Measurements from ENCODE around the gene ARL5C.
"Not testable (repeated sequence)": the region's sequence is repeated elsewhere in the genome, so short reads cannot be mapped to it uniquely, and the experiment has no call there.

ARL5C gene

GRCh38 chr17:39141915-39142664 lies 23.9 kb downstream of the ARL5C start:
- no peak overlapping the region for H3K4me3 ChIP-seq (ENCODE audit: low read depth, low read length)

GRCh38 chr17:39141294-39141693 lies 24.7 kb downstream of the ARL5C start:
- no peak overlapping the region for H3K4me3 ChIP-seq (ENCODE audit: low read depth, low read length)

DNA sequence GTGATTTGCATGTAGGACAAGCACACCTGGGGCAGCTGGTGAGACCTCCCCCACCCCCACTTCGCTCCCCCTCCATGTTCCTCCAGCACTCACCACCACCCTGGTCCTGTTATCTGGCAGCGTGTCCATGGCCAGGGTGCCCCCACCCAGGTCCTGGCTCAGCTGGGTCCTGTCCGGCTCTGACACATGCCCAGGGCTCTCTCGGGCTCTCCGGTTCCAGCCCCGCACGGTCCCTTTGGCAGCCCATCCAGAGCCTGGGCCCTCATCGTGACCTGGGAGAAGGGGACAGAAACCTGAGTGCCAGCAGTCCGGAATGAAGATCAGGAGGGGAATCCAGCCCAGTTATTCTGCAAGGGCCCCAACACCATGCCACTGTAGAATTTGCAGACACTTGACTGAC lies 26.4 kb downstream of the ARL5C start:
- H3K4me3 ChIP-seq (ENCODE audit: low read depth, low read length) = no peak overlapping the region

DNA sequence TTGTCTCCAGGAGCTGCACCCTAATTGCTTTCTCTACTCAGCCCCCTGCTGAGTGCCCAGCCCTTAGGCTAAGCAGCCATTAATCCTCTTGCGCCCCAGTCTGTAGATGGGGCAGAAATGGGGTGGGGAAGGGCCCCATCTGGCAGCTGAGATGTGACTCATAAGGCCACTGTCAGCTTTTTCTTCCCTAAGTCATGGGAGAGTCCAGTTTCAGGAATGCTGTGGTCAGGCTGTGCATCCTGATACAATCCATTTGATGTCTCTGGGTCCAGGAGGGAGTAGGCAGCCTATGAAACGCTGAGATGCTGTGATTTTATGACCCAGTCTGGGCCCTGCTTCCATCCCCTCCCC lies 26.8 kb downstream of the ARL5C start:
- H3K4me3 ChIP-seq (ENCODE audit: low read depth, low read length) = no peak overlapping the region

DNA sequence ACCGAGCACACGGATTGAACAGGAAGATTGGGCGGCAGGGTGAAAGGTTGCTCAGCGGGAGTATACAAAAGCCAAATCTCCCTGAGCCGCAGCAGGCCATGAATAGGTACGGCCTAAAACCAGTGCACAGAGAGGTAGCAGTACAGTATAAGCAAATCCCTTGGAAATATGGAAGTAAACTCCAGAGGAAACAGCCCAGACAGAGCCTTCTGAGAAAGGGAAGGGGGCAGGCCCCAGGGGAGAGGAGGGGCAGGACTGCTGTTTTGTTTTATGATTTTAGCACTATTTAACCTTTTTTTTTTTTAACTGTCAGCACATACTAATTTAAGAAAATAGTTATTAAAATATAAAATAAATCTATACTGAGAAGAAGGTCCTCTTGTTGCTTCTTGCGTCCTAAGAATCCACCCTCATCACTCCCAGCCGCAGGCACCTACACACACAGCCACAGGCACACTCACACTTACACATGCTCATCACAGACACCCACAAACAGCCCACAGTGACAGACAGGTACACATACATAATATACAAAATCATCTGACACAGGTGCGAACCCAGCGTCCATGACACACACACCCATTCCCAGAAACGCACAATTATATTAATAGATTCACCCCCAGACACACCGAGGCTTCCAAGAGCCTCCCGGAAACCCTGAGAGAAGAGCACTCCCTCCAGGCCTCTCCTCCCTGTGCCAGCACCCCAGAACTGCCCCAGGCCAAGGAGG lies 27.4 kb downstream of the ARL5C start:
- H3K4me3 ChIP-seq (ENCODE audit: low read depth, low read length) = no peak overlapping the region

DNA sequence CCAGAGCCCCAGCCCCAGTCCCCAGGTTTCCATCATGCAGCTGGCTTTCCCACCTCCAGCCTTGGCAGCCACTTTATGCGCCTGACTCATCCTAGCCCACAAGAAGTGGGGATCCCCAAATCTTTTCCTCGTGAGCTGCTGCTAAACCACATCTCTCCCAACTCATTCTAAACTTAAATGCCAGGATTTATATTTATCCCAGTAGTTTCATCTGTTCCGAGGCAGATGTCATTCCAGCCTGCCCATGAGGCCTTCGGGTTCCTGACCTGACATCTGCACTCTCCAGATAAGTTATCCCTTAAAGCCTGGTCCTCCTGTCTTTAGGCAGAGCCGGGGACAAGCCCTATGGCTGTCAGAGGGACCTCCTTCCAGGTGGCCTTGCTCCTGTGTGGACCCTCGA lies 31.1 kb downstream of the ARL5C start:
- H3K4me3 ChIP-seq (ENCODE audit: low read depth, low read length) = no peak overlapping the region

DNA sequence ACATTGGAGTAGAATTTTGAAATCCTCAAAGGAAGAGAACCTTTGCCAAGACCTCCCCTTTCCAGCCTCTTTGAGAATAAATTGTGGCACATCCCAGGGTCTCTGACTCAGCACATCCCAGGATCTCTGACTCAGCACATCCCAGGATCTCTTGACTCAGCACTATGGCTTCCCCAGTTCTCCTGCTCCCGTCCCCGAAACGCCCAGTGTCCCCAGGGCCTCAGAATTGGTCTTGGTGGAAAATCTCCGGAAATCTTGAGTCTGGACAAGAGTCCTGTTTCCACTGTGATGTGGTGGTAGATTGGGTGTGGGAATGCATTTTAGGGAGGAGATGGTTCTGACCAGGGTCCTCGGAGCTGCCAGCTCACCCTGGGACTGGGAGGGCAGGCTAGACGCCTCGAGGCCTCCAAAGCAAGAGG lies 33.8 kb downstream of the ARL5C start:
- H3K4me3 ChIP-seq (ENCODE audit: low read depth, low read length) = no peak overlapping the region

- no peak overlapping the region for H3K4me3 ChIP-seq (ENCODE audit: low read depth, low read length)
Measured at GRCh38 chr17:39131616-39132015, 34.3 kb downstream of the ARL5C start.

DNA sequence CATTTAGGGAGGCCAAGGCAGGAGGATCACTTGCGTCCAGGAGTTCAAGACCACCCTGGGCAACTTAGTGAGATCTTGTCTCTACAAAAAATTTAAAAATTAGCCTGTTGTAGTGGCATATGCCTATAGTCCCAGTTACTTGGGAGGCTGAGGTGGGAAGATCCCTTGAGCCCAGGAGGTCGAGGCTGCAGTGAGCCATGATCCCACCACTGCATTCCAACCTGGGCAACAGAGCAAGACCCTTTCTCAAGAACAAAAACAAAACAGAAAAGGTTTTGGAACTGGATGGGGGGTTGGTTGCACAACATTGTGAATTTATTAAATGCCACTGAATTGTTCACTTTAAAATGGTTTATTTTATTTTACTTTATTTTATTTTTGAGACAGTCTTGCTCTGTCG lies 35.8 kb downstream of the ARL5C start:
- no peak overlapping the region for H3K4me3 ChIP-seq (ENCODE audit: low read depth, low read length)

DNA sequence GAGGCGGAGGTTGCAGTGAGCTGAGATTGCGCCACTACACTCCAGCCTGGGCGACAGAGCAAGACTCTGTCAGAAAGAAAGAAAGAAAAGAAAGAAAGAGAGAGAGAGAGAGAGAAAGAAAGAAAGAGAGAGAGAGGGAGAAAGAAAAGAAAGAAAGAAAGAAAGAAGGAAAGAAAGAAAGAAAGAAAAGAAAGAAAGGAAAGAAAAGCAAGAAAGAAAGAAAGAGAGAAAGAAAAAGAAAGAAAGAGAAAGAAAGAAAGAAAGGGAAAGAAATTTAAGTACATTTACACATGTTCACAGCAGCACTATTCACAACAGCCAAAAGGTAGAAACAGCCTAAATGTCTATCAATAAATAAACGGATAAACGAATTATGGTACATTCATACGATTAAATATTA lies 36.4 kb downstream of the ARL5C start:
- not testable (repeated sequence) for H3K4me3 ChIP-seq (ENCODE audit: low read depth, low read length)

DNA sequence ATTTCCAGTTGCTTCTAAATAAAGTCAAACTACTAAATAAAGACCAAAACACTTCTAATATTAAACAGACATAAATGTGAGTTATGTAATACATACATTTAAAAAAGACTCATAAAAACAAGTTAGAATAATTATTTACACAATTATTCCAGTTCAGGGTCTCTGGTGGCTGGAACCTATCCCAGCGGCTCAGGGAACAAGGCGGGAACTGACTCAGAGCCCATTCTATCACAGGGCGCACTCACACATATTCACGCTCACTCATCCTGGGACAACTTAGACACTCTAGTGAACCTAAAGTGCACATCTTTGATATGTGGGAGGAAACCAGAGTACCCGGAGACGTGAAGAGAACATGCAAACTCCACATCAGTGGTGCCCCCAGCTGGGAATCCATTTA lies 39.5 kb downstream of the ARL5C start:
- no peak overlapping the region for H3K4me3 ChIP-seq (ENCODE audit: low read depth, low read length)

DNA sequence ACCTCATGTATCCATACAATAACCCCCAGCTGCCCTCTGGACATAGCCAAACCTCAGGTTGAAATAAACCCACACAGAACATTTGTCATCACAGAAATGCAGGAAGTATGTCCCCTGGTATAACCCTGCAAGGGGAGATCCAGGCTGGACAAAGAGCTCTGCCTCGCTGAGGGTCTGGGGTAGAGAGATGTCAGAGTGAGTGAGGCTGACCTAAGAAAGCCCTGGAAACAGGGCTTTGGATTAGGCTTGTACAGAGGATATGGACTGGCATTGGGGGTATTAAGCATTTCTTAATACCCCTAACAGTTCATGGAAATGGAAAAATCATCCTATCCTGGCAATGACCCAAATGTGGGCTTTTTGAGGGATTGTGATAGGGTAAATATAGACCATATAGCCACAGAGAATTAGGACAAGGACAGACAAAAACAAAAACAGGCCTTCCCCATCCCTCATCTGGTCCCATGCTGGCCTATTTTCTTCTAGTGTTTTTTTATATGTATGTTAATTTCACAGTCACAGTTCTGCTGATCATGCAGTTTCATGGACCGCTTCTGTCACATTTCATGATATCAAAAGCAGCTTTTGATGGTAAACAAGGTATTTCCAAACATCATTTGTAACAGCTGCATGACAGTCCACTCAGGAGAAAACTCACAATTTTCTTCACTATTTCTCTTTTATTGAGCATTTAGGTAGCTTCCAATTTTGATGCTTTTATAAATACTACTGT lies 40.7 kb downstream of the ARL5C start:
- no peak overlapping the region for H3K4me3 ChIP-seq (ENCODE audit: low read depth, low read length)

GRCh38 chr17:39123627-39124026 lies 42.3 kb downstream of the ARL5C start:
- no peak overlapping the region for H3K4me3 ChIP-seq (ENCODE audit: low read depth, low read length)

- no peak overlapping the region for H3K4me3 ChIP-seq (ENCODE audit: low read depth, low read length)
Measured at GRCh38 chr17:39122991-39123390, 43.0 kb downstream of the ARL5C start.

GRCh38 chr17:39121919-39122318 lies 44.0 kb downstream of the ARL5C start:
- H3K4me3 ChIP-seq (ENCODE audit: low read depth, low read length) = not testable (repeated sequence)

- H3K4me3 ChIP-seq (ENCODE audit: low read depth, low read length) = no peak overlapping the region
Measured at GRCh38 chr17:39118674-39119419, 47.1 kb downstream of the ARL5C start.

DNA sequence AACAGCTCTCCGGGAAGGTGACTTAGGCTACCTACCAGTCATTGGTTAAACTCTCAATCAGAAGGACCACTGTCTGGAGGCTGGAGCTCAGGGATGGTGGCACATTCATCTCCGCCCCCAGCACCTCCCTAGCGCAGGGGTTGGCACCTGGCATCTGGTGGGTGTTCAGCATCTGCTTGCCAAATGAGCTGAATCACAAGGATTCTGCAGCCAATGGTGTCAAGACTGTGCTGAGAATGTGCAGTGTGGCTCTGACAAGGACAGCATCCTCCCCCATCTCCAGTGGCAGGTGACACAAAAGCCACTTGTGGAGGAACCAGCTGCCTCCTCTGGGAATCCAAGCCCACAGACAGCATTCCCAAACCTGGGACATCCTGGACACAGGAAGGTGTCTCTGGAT lies 49.7 kb downstream of the ARL5C start:
- H3K4me3 ChIP-seq (ENCODE audit: low read depth, low read length) = no peak overlapping the region

- no peak overlapping the region for H3K4me3 ChIP-seq (ENCODE audit: low read depth, low read length)
Measured at GRCh38 chr17:39115135-39115534, 50.8 kb downstream of the ARL5C start.

DNA sequence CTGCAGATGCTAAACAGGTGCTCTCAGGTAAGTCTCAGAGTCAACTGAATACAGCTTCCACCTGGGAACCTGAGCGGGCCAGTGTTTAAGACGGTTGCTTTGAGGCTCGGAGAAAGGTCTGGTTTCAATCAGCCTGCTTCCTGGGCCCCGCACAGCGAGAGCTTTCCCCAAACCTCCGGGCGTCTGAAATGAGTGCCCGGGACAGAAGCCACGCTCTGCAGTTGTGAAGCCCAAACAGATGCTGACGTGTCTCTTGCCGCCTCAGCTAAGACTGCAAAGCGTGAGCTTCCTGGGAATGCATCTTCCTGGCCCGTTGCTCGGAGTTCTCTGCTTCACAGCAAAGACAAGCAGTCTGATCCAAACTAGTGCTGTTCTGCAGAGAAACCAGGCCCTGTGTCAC lies 51.2 kb downstream of the ARL5C start:
- H3K4me3 ChIP-seq (ENCODE audit: low read depth, low read length) = no peak overlapping the region

- H3K4me3 ChIP-seq (ENCODE audit: low read depth, low read length) = no peak overlapping the region
Measured at GRCh38 chr17:39113871-39114270, 52.1 kb downstream of the ARL5C start.

GRCh38 chr17:39110435-39111136 lies 55.4 kb downstream of the ARL5C start:
- no peak overlapping the region for H3K4me3 ChIP-seq (ENCODE audit: low read depth, low read length)

Data from iPS-11a (cell line).